ENCODE results near the gene LRRC75B. TPM values are rescaled to one million over a fixed set of nuclear protein-coding genes. Genes with fewer than 3 reads are reported as not detected.
"Not testable (repeated sequence)": the region's sequence is repeated elsewhere in the genome, so short reads cannot be mapped to it uniquely, and the experiment has no call there.

LRRC75B gene
- total RNA-seq, 1 donor = 3.9 TPM

- H3K4me3 ChIP-seq (ENCODE audit: low read depth, low read length); DNase-seq (ENCODE audit: low read depth): not testable (repeated sequence)
Measured at GRCh38 chr22:24608327-24608726, 15.5 kb upstream of the LRRC75B start.

GRCh38 chr22:24607429-24607983 lies 14.6 kb upstream of the LRRC75B start:
- H3K4me3 ChIP-seq (ENCODE audit: low read depth, low read length); DNase-seq (ENCODE audit: low read depth): not testable (repeated sequence)

GRCh38 chr22:24606340-24606739 lies 13.5 kb upstream of the LRRC75B start:
- H3K4me3 ChIP-seq (ENCODE audit: low read depth, low read length); DNase-seq (ENCODE audit: low read depth): not testable (repeated sequence)

- peak; percentile 60 for DNase-seq (ENCODE audit: low read depth)
- H3K4me3 ChIP-seq (ENCODE audit: low read depth, low read length) = peak overlapping the region; percentile 46
- peak; percentile 9 for TF ChIP-seq CTCF (IDR thresholded peaks at IDR 0.05; ENCODE audit: insufficient read depth, low read depth, low read length)
Measured at GRCh38 chr22:24603770-24604629, 11.1 kb upstream of the LRRC75B start.

GRCh38 chr22:24602847-24603769 lies 10.2 kb upstream of the LRRC75B start, which contains the start of gene GGT1:
Gene GGT1 (plus strand): TSS chr22:24603193. CDS start chr22:24611082, 7,889 bp downstream.
- H3K4me3 ChIP-seq (ENCODE audit: low read depth, low read length) = peak within 1 kb of the TSS; percentile 46
- DNase-seq (ENCODE audit: low read depth) = not testable (repeated sequence)

GRCh38 chr22:24602105-24602749 lies 9.4 kb upstream of the LRRC75B start:
- not testable (repeated sequence) for DNase-seq (ENCODE audit: low read depth); H3K4me3 ChIP-seq (ENCODE audit: low read depth, low read length)

- no peak for DNase-seq (ENCODE audit: low read depth)
- H3K4me3 ChIP-seq (ENCODE audit: low read depth, low read length) = no peak overlapping the region
- TF ChIP-seq CTCF (IDR thresholded peaks at IDR 0.05; ENCODE audit: insufficient read depth, low read depth, low read length) = no peak
Measured at GRCh38 chr22:24601217-24602104, 8.6 kb upstream of the LRRC75B start.

- H3K4me3 ChIP-seq (ENCODE audit: low read depth, low read length); DNase-seq (ENCODE audit: low read depth): not testable (repeated sequence)
Measured at GRCh38 chr22:24599958-24600715, 7.3 kb upstream of the LRRC75B start.

- TF ChIP-seq CTCF (IDR thresholded peaks at IDR 0.05; ENCODE audit: insufficient read depth, low read depth, low read length) = no peak
- no peak overlapping the region for H3K4me3 ChIP-seq (ENCODE audit: low read depth, low read length)
- DNase-seq (ENCODE audit: low read depth) = no peak
Measured at GRCh38 chr22:24599514-24599913, 6.6 kb upstream of the LRRC75B start.

- not testable (repeated sequence) for H3K4me3 ChIP-seq (ENCODE audit: low read depth, low read length)
Measured at GRCh38 chr22:24597076-24597475, 4.2 kb upstream of the LRRC75B start.

More at GRCh38 chr22:24597076-24597475, 4.2 kb upstream of the LRRC75B start:
- DNase-seq (ENCODE audit: low read depth) = not testable (repeated sequence)
